HK-2 (cell line): ENCODE measurements around the gene RABGGTA.

ENCODE experiments used
- DNase-seq: peaks from one replicate; pipeline ENCODE4 v3.0.0-alpha.2; 2018; ENCODE audit not compliant: unreplicated experiment

The RABGGTA gene

GRCh38 chr14:24300326-24300980 lies 29.1 kb upstream of the RABGGTA start:
- DNase-seq = no peak

- DNase-seq = peak; percentile 88
Measured at GRCh38 chr14:24299255-24300191, 28.1 kb upstream of the RABGGTA start, which contains the start of the genes DHRS1 and NOP9. TSS of gene DHRS1 (minus strand) at chr14:24299780. CDS start at chr14:24299106, 674 bp downstream. TSS of gene NOP9 (plus strand) at chr14:24299850. CDS start at chr14:24299955, 105 bp downstream.

- peak; percentile 69 for DNase-seq
Measured at GRCh38 chr14:24298892-24299254, 27.5 kb upstream of the RABGGTA start.

GRCh38 chr14:24297190-24297964 lies 26.0 kb upstream of the RABGGTA start:
- DNase-seq = no peak

GRCh38 chr14:24296341-24297157 lies 25.2 kb upstream of the RABGGTA start:
- DNase-seq = peak; percentile 78

GRCh38 chr14:24293525-24293924 lies 22.1 kb upstream of the RABGGTA start:
- DNase-seq = no peak

GRCh38 chr14:24292118-24292807 lies 20.9 kb upstream of the RABGGTA start:
- no peak for DNase-seq

- DNase-seq = no peak
Measured at GRCh38 chr14:24291446-24292117, 20.2 kb upstream of the RABGGTA start.

- no peak for DNase-seq
Measured at GRCh38 chr14:24290746-24291145, 19.3 kb upstream of the RABGGTA start.

GRCh38 chr14:24289649-24290280 lies 18.4 kb upstream of the RABGGTA start:
- no peak for DNase-seq

GRCh38 chr14:24286996-24287395 lies 15.6 kb upstream of the RABGGTA start:
- DNase-seq = no peak

GRCh38 chr14:24285351-24285750 lies 14.0 kb upstream of the RABGGTA start:
- DNase-seq = no peak

GRCh38 chr14:24284501-24285035 lies 13.2 kb upstream of the RABGGTA start:
- DNase-seq = no peak

GRCh38 chr14:24283796-24284460 lies 12.5 kb upstream of the RABGGTA start:
- no peak for DNase-seq

GRCh38 chr14:24282736-24283135 lies 11.3 kb upstream of the RABGGTA start:
- no peak for DNase-seq

- DNase-seq = no peak
Measured at GRCh38 chr14:24281636-24282035, 10.2 kb upstream of the RABGGTA start.

- no peak for DNase-seq
Measured at GRCh38 chr14:24280797-24281460, 9.5 kb upstream of the RABGGTA start.
